RCC 7860 (cell line): ENCODE measurements around the gene JAML.

Experiments used
- DNase-seq: peaks from one replicate; pipeline ENCODE4 v3.0.0-alpha.2; 2015; ENCODE audit warnings: low spot score
- FAIRE-seq: peaks from 2 replicates; lab custom pipeline; 2012; peaks lifted over from hg19 to GRCh38; lab: Jason Lieb, UNC

JAML gene

GRCh38 chr11:118240999-118241763 lies 16.4 kb upstream of the JAML start:
- DNase-seq: peak; percentile 54
- FAIRE-seq: no peak

- DNase-seq (no peak), FAIRE-seq (no peak)
Observed at GRCh38 chr11:118239509-118240205, 14.8 kb upstream of the JAML start.

- DNase-seq (no peak), FAIRE-seq (no peak)
Observed at GRCh38 chr11:118238929-118239328, 14.1 kb upstream of the JAML start.

- FAIRE-seq: no peak
- DNase-seq: no peak
Observed at GRCh38 chr11:118238421-118238820, 13.6 kb upstream of the JAML start.

- FAIRE-seq: no peak
- no peak for DNase-seq
Observed at GRCh38 chr11:118236170-118236569, 11.4 kb upstream of the JAML start.

- FAIRE-seq: no peak
- no peak for DNase-seq
Observed at GRCh38 chr11:118234833-118235232, 10.0 kb upstream of the JAML start.

GRCh38 chr11:118233850-118234249 lies 9.0 kb upstream of the JAML start:
- DNase-seq (no peak), FAIRE-seq (no peak)

- FAIRE-seq (no peak), DNase-seq (no peak)
Observed at GRCh38 chr11:118233377-118233776, 8.6 kb upstream of the JAML start.

- no peak for FAIRE-seq
- DNase-seq: no peak
Observed at GRCh38 chr11:118232659-118233058, 7.8 kb upstream of the JAML start.

GRCh38 chr11:118231461-118231860 lies 6.7 kb upstream of the JAML start:
- DNase-seq (no peak), FAIRE-seq (no peak)

- no peak for FAIRE-seq
- DNase-seq: no peak
Observed at GRCh38 chr11:118230088-118230487, 5.3 kb upstream of the JAML start.

- FAIRE-seq (no peak), DNase-seq (no peak)
Observed at GRCh38 chr11:118229274-118229847, 4.5 kb upstream of the JAML start.

- FAIRE-seq (no peak), DNase-seq (no peak)
Observed at GRCh38 chr11:118227865-118228785, 3.3 kb upstream of the JAML start.

- FAIRE-seq: no peak
- DNase-seq: no peak
Observed at GRCh38 chr11:118226781-118227180, 2.0 kb upstream of the JAML start.

GRCh38 chr11:118226296-118226695 lies 1.5 kb upstream of the JAML start:
- DNase-seq (no peak), FAIRE-seq (no peak)

GRCh38 chr11:118223992-118224391 lies 819 bp downstream of the JAML start:
- DNase-seq (no peak), FAIRE-seq (no peak)

GRCh38 chr11:118223570-118223969 lies 1.2 kb downstream of the JAML start:
- DNase-seq (no peak), FAIRE-seq (no peak)

GRCh38 chr11:118222437-118222836 lies 2.4 kb downstream of the JAML start:
- DNase-seq (no peak), FAIRE-seq (no peak)

GRCh38 chr11:118221419-118221818 lies 3.4 kb downstream of the JAML start:
- no peak for DNase-seq
- no peak for FAIRE-seq

GRCh38 chr11:118219732-118220131 lies 5.1 kb downstream of the JAML start:
- FAIRE-seq: no peak

GRCh38 chr11:118219244-118219643 lies 5.6 kb downstream of the JAML start:
- FAIRE-seq (no peak), DNase-seq (no peak)

More at GRCh38 chr11:118219732-118220131, 5.1 kb downstream of the JAML start:
- DNase-seq: no peak
